GM23338 (cell line): ENCODE data around the gene IL6ST. TPM values are rescaled to one million over a fixed set of nuclear protein-coding genes. Genes with fewer than 3 reads are reported as not detected.

Source experiments
- ATAC-seq: fragments of 200-7000 bp; cut with Tn5 transposase; 3 replicates; pipeline ENCODE4 v1.9.1; 2020
- DNase-seq: peaks from one replicate; pipeline ENCODE4 v3.0.0-alpha.2; 2015; ENCODE audit warnings: low spot score
- H2AFZ ChIP-seq: fragments of 200-600 bp; sonication (generic); 2 replicates; pipeline ENCODE4 v1.8.0; 2016; ENCODE audit warnings: antibody characterized with exemption, mild to moderate bottlenecking, moderate library complexity
- H3F3A ChIP-seq: fragments of 200-600 bp; sonication (generic); replicated peaks from 2 replicates; pipeline ENCODE4 v1.8.0; 2017; ENCODE audit warnings: antibody characterized with exemption, mixed run types, low read depth
- H3K27ac ChIP-seq: fragments of 200-600 bp; sonication (generic); 2 replicates; pipeline ENCODE4 v1.6.1; 2016; ENCODE audit warnings: low read depth
- H3K27me3 ChIP-seq: fragments of 200-600 bp; sonication (generic); 2 replicates; pipeline ENCODE4 v1.8.0; 2016; ENCODE audit warnings: mild to moderate bottlenecking, mixed run types, moderate library complexity; ENCODE audit not compliant: insufficient read depth
- H3K36me3 ChIP-seq: fragments of 200-600 bp; sonication (generic); 2 replicates; pipeline ENCODE4 v1.8.0; 2016; ENCODE audit warnings: mild to moderate bottlenecking; ENCODE audit not compliant: insufficient read depth
- H3K4me1 ChIP-seq: fragments of 200-600 bp; sonication (generic); 2 replicates; pipeline ENCODE4 v1.8.0; 2016; ENCODE audit warnings: mild to moderate bottlenecking, moderate library complexity; ENCODE audit not compliant: insufficient read depth
- H3K4me2 ChIP-seq: fragments of 200-600 bp; sonication (generic); 2 replicates; pipeline ENCODE4 v1.7.1; 2017; ENCODE audit warnings: mixed run types
- H3K4me3 ChIP-seq: fragments of 200-600 bp; sonication (generic); 2 replicates; pipeline ENCODE4 v1.6.1; 2016; ENCODE audit warnings: mixed run types
- H3K79me2 ChIP-seq: fragments of 200-600 bp; sonication (generic); replicated peaks from 2 replicates; pipeline ENCODE4 v1.8.0; 2017; ENCODE audit warnings: mild to moderate bottlenecking; ENCODE audit not compliant: insufficient read depth
- H3K9me2 ChIP-seq: fragments of 200-600 bp; sonication (generic); 2 replicates; pipeline ENCODE4 v1.8.0; 2017; ENCODE audit not compliant: insufficient read depth
- H4K20me1 ChIP-seq: fragments of 200-600 bp; sonication (generic); replicated peaks from 2 replicates; pipeline ENCODE4 v1.8.0; 2017; ENCODE audit warnings: mild to moderate bottlenecking; ENCODE audit not compliant: insufficient read depth
- H3K27ac Mint-ChIP-seq: 2 replicates; pipeline ENCODE4 v1.8.0; 2020; ENCODE audit warnings: inconsistent platforms, mild to moderate bottlenecking, moderate library complexity, mixed read lengths
- H3K27me3 Mint-ChIP-seq: 3 replicates; pipeline ENCODE4 v1.8.0; 2022; ENCODE audit warnings: low read depth, mild to moderate bottlenecking, moderate library complexity, mixed read lengths, inconsistent platforms; ENCODE audit not compliant: insufficient read depth, poor library complexity
- H3K36me3 Mint-ChIP-seq: 3 replicates; pipeline ENCODE4 v1.8.0; 2021; ENCODE audit warnings: low read depth, mild to moderate bottlenecking, inconsistent platforms, moderate library complexity, mixed read lengths
- H3K4me1 Mint-ChIP-seq: 3 replicates; pipeline ENCODE4 v1.8.0; 2020; ENCODE audit warnings: mild to moderate bottlenecking, inconsistent platforms, mixed read lengths
- H3K4me3 Mint-ChIP-seq: 3 replicates; pipeline ENCODE4 v1.8.0; 2021; ENCODE audit warnings: moderate library complexity, mild to moderate bottlenecking, inconsistent platforms, mixed read lengths
- H3K9me3 Mint-ChIP-seq: 3 replicates; pipeline ENCODE4 v1.8.0; 2020; ENCODE audit warnings: moderate library complexity, mild to moderate bottlenecking, inconsistent platforms, mixed read lengths
- ETS1 ChIP-seq: IDR thresholded peaks from 2 replicates; pipeline ENCODE4 v1.6.1; 2016; ENCODE audit warnings: antibody characterized with exemption
- REST ChIP-seq: IDR thresholded peaks from one replicate; pipeline ENCODE4 v1.6.1; 2018; ENCODE audit warnings: antibody characterized with exemption; ENCODE audit not compliant: unreplicated experiment
- ZNF114 ChIP-seq: fragments of 250-450 bp; sonication (Bioruptor Pico); IDR thresholded peaks from 2 replicates; pipeline ENCODE4 v1.5.0; 2020; ENCODE audit warnings: mild to moderate bottlenecking, moderate library complexity
- ZNF331 ChIP-seq: fragments of 250-450 bp; sonication (Bioruptor Pico); IDR thresholded peaks from 2 replicates; pipeline ENCODE4 v1.5.0; 2020; ENCODE audit warnings: low read depth, mild to moderate bottlenecking, moderate library complexity
- ZNF462 ChIP-seq: fragments of 250-450 bp; sonication (Bioruptor Pico); IDR thresholded peaks from 2 replicates; pipeline ENCODE4 v1.5.0; 2020; ENCODE audit warnings: mild to moderate bottlenecking, moderate library complexity
- polyA plus RNA-seq: library from polyadenylated mRNA; unstranded; fragments of >200 nt; fragmentation: Nextera tagmentation; extraction: Ambion mirVana; gene quantifications from 2 replicates; pipeline ENCODE4 v1.2.1, GENCODE V29; 2016
- total RNA-seq: library from RNA; depleted of rRNA; stranded (reverse); fragments of >200 nt; shearing (Covaris generic); gene quantifications from 2 replicates; pipeline ENCODE4 v1.2.3, GENCODE V29; 2014

IL6ST gene
- total and polyA plus RNA-seq, 2 experiments from 2014 or later = 6.7 to 9.8 TPM

DNA sequence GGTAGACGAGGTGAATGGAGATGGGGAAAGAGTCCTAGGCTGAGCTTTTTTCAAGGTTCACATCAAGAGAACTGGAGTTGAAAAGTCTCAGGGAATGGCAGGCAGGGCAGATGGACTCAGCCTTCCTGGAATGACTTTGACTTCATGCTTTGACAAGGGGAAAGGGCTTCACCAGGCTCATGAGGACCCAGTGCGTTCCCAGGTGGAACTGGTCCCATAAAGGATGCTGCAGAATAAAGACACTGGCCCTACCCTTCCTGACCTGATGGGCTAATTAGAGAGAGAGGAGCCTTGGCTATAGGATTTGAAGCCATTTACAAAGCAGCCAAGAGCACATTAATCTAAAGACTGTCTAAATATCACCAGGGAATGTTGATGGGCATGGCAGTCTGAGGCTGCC, 79.8 kb downstream of the IL6ST start:
- Mint-ChIP-seq H3K36me3 (no peaks in the 10 kb centered on the region; the same call in 2 of the 3 replicates), H3K9me3 (no peaks in the 10 kb centered on the region; the same call in 2 of the 3 replicates), H3K4me3 (no peak overlapping the region), H3K27me3 (peaks cover 9% of the 10 kb centered on the region), H3K4me1 (no peaks in the 10 kb centered on the region), H3K27ac (no peak overlapping the region)
- H2AFZ ChIP-seq = no peak overlapping the region
- no peaks in the 10 kb centered on the region for H3K9me2 ChIP-seq
- H3K36me3 ChIP-seq = no peaks in the 10 kb centered on the region
- H3K79me2 ChIP-seq = no peaks in the 10 kb centered on the region
- H3F3A ChIP-seq = no peaks in the 10 kb centered on the region
- H3K4me3 ChIP-seq = no peak overlapping the region
- no peak for TF ChIP-seq ZNF462
- no peak for TF ChIP-seq ZNF114 (CRISPR knock-in tag)
- no peak for TF ChIP-seq ETS1
- TF ChIP-seq ZNF331 (CRISPR knock-in tag) = no peak
- TF ChIP-seq REST = no peak
- no peak for DNase-seq
- H3K27ac ChIP-seq = no peak overlapping the region
- H4K20me1 ChIP-seq = no peaks in the 10 kb centered on the region
- H3K27me3 ChIP-seq = no peaks in the 10 kb centered on the region
- no peak for ATAC-seq
- no peak overlapping the region for H3K4me2 ChIP-seq
- no peaks in the 10 kb centered on the region for H3K4me1 ChIP-seq
